GM18873 (cell line): ENCODE data around the gene PPHLN1.

Source experiments
- ATAC-seq: cut with Tn5 transposase; IDR thresholded peaks from one replicate; pipeline ENCODE4 v1.9.1; 2021; ENCODE audit warnings: mild to moderate bottlenecking, moderate library complexity, moderate number of reproducible peaks; ENCODE audit not compliant: unreplicated experiment, low FRiP score

The PPHLN1 gene

GRCh38 chr12:42428850-42429249 lies 102.9 kb downstream of the PPHLN1 start:
- ATAC-seq: no peak

GRCh38 chr12:42432517-42433140 lies 106.7 kb downstream of the PPHLN1 start:
- ATAC-seq: no peak

GRCh38 chr12:42440608-42441007 lies 114.6 kb downstream of the PPHLN1 start:
- no peak for ATAC-seq

- no peak for ATAC-seq
Measured at GRCh38 chr12:42442311-42442759, 116.4 kb downstream of the PPHLN1 start.

GRCh38 chr12:42442888-42443287 lies 116.9 kb downstream of the PPHLN1 start:
- no peak for ATAC-seq

GRCh38 chr12:42444192-42444943 lies 118.4 kb downstream of the PPHLN1 start:
- ATAC-seq: no peak

- no peak for ATAC-seq
Measured at GRCh38 chr12:42445891-42446290, 119.9 kb downstream of the PPHLN1 start.

GRCh38 chr12:42446761-42447160 lies 120.8 kb downstream of the PPHLN1 start:
- ATAC-seq: no peak

GRCh38 chr12:42447371-42447786 lies 121.4 kb downstream of the PPHLN1 start:
- no peak for ATAC-seq

GRCh38 chr12:42448841-42449240 lies 122.9 kb downstream of the PPHLN1 start:
- no peak for ATAC-seq

- ATAC-seq: no peak
Measured at GRCh38 chr12:42450248-42450647, 124.3 kb downstream of the PPHLN1 start.

GRCh38 chr12:42458575-42458974 lies 132.6 kb downstream of the PPHLN1 start:
- no peak for ATAC-seq

- ATAC-seq: no peak
Measured at GRCh38 chr12:42459336-42459847, 133.4 kb downstream of the PPHLN1 start.

- ATAC-seq: no peak
Measured at GRCh38 chr12:42462486-42462885, 136.5 kb downstream of the PPHLN1 start.

- ATAC-seq: no peak
Measured at GRCh38 chr12:42463671-42464070, 137.7 kb downstream of the PPHLN1 start.

GRCh38 chr12:42468341-42468821 lies 142.4 kb downstream of the PPHLN1 start:
- no peak for ATAC-seq

- ATAC-seq: peak; percentile 0
Measured at GRCh38 chr12:42468921-42469320, 143.0 kb downstream of the PPHLN1 start.

GRCh38 chr12:42469355-42470175 lies 143.6 kb downstream of the PPHLN1 start:
- peak; percentile 98 for ATAC-seq

- no peak for ATAC-seq
Measured at GRCh38 chr12:42472376-42472775, 146.4 kb downstream of the PPHLN1 start.

GRCh38 chr12:42473130-42473529 lies 147.2 kb downstream of the PPHLN1 start:
- no peak for ATAC-seq

GRCh38 chr12:42473561-42473960 lies 147.6 kb downstream of the PPHLN1 start:
- ATAC-seq: no peak
